ENCODE data around the gene ASGR1. TPM values are rescaled to one million over a fixed set of nuclear protein-coding genes. Genes with fewer than 3 reads are reported as not detected.

ASGR1 gene
- total RNA-seq, 4 donors from 2014 or later: 0.77 to 3.2 (median 1.8) TPM; not detected in 1

- intact Hi-C loops (cut with DNase I; ENCODE audit: low total_unique reads): no loop called here
- peaks cover 0 to 24% of the 10 kb centered on the region in 2 donors for H3K4me1 ChIP-seq
- peak overlapping the region; percentile 47 to 59 for H3K4me3 ChIP-seq
- no peaks in the 10 kb centered on the region for H3K36me3 ChIP-seq
- H3K9me3 ChIP-seq: no peaks in the 10 kb centered on the region
- no peaks in the 10 kb centered on the region for H3K27me3 ChIP-seq
- DNase-seq: no peak
- TF ChIP-seq CTCF (IDR thresholded peaks at IDR 0.05) (no peak), POLR2A (IDR thresholded peaks at IDR 0.05) (no peak)
- H3K27ac ChIP-seq: peak overlapping the region; percentile 92 to 97
Measured at GRCh38 chr17:7216242-7217112, 37.3 kb upstream of the ASGR1 start.

GRCh38 chr17:7215652-7216180 is 36.5 kb upstream of the ASGR1 start:
- intact Hi-C loops (cut with DNase I; ENCODE audit: low total_unique reads): no loop called here
- Histone ChIP-seq H3K9me3 (no peaks in the 10 kb centered on the region), H3K4me1 (peaks cover 0 to 24% of the 10 kb centered on the region in 2 donors), H3K27me3 (no peaks in the 10 kb centered on the region), H3K27ac (peak overlapping the region; percentile 92 to 97), H3K4me3 (peak overlapping the region in 1 of 2 donors; percentile 12), H3K36me3 (no peaks in the 10 kb centered on the region)
- DNase-seq: no peak
- TF ChIP-seq CTCF (IDR thresholded peaks at IDR 0.05): no peak
- TF ChIP-seq POLR2A (IDR thresholded peaks at IDR 0.05): no peak

DNA sequence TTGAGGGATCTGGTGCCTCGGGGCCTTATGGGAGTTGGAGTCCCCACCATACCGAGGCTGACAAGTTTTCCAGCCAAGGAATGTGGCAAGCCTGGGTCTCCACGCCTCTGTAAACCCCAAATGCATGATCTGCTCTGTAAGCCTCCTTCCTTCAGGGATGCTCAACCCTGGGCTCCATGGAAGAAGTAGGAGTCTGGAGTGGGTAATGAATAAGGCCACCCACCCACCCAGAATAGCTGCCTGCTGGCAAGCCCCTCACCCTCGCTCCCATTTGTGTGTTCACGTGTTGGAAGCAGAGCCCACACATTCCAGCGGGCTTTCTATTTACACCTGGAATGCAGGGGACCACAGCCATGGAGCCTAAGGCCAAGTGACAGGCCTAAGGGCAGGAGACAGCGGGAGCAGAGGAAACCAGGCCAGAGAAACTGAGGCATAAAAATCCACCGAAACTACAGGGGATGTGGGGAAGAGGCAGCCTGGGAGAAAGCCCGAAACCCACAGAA is 36.0 kb upstream of the ASGR1 start:
- intact Hi-C loops (cut with DNase I; ENCODE audit: low total_unique reads): no loop called here
- Histone ChIP-seq H3K9me3 (no peaks in the 10 kb centered on the region), H3K4me1 (peaks cover 0 to 24% of the 10 kb centered on the region in 2 donors), H3K27ac (peak overlapping the region; percentile 92 to 97), H3K27me3 (no peaks in the 10 kb centered on the region), H3K4me3 (peak overlapping the region; percentile 39 to 71), H3K36me3 (no peaks in the 10 kb centered on the region)
- TF ChIP-seq POLR2A (IDR thresholded peaks at IDR 0.05) (no peak), CTCF (IDR thresholded peaks at IDR 0.05) (no peak)
- DNase-seq: no peak

DNA sequence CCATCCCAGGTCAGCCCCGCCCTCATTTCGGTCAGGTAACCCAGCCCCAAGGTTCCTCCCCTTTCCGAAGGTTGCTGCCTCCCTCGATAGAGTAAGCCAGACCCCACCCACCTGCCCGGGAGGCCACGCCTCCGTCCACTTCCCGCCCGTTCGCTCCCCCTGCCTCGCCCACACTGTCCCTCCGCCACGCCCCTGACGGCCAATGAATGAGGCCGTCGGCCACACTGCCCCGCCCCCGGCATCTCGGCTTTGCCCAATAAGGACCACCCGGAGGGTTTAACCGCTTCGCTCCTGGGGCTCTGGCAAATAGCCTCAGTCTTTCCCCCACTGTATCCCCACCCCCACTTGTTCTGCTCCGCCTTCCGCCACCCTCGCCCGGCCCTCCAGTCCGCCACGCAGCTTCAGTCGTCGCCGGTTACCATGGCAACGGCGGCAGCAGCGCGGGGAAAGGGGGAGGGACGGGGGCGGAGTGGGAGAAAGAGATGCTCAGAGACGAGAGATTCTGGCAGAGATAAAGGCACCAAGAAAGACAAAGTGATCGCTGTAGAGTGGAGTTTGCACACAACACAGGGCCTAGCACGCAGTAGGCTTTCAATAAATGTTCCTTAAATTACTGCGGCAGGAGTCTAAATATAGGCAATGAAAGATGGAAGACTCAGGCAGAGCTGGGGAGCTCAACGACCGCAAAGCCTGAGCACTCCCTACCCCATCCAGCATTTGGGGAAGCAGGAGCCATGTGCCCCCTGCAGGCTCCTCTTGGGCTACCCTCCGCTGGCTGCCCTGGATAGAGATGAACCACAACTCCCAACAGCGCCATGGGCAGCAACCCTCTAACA is 35.3 kb upstream of the ASGR1 start:
- DNase-seq: peak; percentile 99
- no peaks in the 10 kb centered on the region for H3K27me3 ChIP-seq
- peak; percentile 42 to 66 (median 50) for TF ChIP-seq CTCF (IDR thresholded peaks at IDR 0.05)
- TF ChIP-seq POLR2A (IDR thresholded peaks at IDR 0.05): peak in 1 of 2 donors; percentile 32
- no peaks in the 10 kb centered on the region for H3K36me3 ChIP-seq
- intact Hi-C loops (cut with DNase I; ENCODE audit: low total_unique reads): no loop called here
- no peaks in the 10 kb centered on the region for H3K9me3 ChIP-seq
- H3K27ac ChIP-seq: peak overlapping the region; percentile 92 to 97
- peaks cover 0 to 24% of the 10 kb centered on the region in 2 donors for H3K4me1 ChIP-seq
- H3K4me3 ChIP-seq: peak overlapping the region; percentile 39 to 71

Measured in uterus (tissue), 4 donors.